Astrocyte (in vitro differentiated cells and primary cell): ENCODE measurements around the gene CD37. TPM values are rescaled to one million over a fixed set of nuclear protein-coding genes. Genes with fewer than 3 reads are reported as not detected.
A peak's percentile ranks its signal among the peaks of the same experiment; 100 is the strongest.
"Not testable (repeated sequence)": the region's sequence is repeated elsewhere in the genome, so short reads cannot be mapped to it uniquely, and the experiment has no call there.

Source experiments
- DNase-seq: peaks from one replicate; pipeline ENCODE4 v3.0.0-alpha.2; 2010; ENCODE audit warnings: low read depth
- FAIRE-seq: peaks from 2 replicates; lab custom pipeline; 2011; peaks lifted over from hg19 to GRCh38; lab: Jason Lieb, UNC
- H2AFZ ChIP-seq: 2 replicates; pipeline ENCODE4 v1.6.0; 2012; ENCODE audit warnings: low read depth, low read length, inconsistent platforms
- H3K27ac ChIP-seq: 2 replicates; pipeline ENCODE4 v1.5.1; 2011; ENCODE audit warnings: low read depth, low read length, inconsistent platforms
- H3K27me3 ChIP-seq: 2 replicates; pipeline ENCODE4 v1.6.0; 2011; ENCODE audit warnings: low read length, inconsistent platforms; ENCODE audit not compliant: insufficient read depth
- H3K36me3 ChIP-seq: 2 replicates; pipeline ENCODE4 v1.5.1; 2011; ENCODE audit warnings: low read length, inconsistent platforms; ENCODE audit not compliant: insufficient read depth
- H3K4me1 ChIP-seq: 2 replicates; pipeline ENCODE4 v1.5.1; 2011; ENCODE audit warnings: low read length, inconsistent platforms; ENCODE audit not compliant: insufficient read depth
- H3K4me2 ChIP-seq: 2 replicates; pipeline ENCODE4 v1.6.0; 2012; ENCODE audit warnings: low read length, inconsistent platforms
- H3K4me3 ChIP-seq: 2 replicates; pipeline ENCODE4 v1.5.1; 2011; ENCODE audit warnings: low read depth, mild to moderate bottlenecking, low read length, inconsistent platforms; ENCODE audit not compliant: insufficient read depth
- H3K79me2 ChIP-seq: 2 replicates; pipeline ENCODE4 v1.6.0; 2012; ENCODE audit warnings: mild to moderate bottlenecking, low read length, inconsistent platforms; ENCODE audit not compliant: insufficient read depth
- H3K9ac ChIP-seq: 2 replicates; pipeline ENCODE4 v1.6.0; 2012; ENCODE audit warnings: mild to moderate bottlenecking, low read length, inconsistent platforms
- H3K9me3 ChIP-seq: 2 replicates; pipeline ENCODE4 v1.5.1; 2012; ENCODE audit warnings: low read depth, mild to moderate bottlenecking, low read length, inconsistent platforms; ENCODE audit not compliant: insufficient read depth
- H4K20me1 ChIP-seq: 2 replicates; pipeline ENCODE4 v1.6.0; 2012; ENCODE audit warnings: low read length, inconsistent platforms; ENCODE audit not compliant: insufficient read depth
- H3K27ac Mint-ChIP-seq: one replicate; pipeline ENCODE4 v1.8.0; 2021; ENCODE audit warnings: mild to moderate bottlenecking, mixed read lengths; ENCODE audit not compliant: unreplicated experiment
- H3K27me3 Mint-ChIP-seq: one replicate; pipeline ENCODE4 v1.8.0; 2021; ENCODE audit warnings: low read depth, mixed read lengths; ENCODE audit not compliant: unreplicated experiment
- H3K36me3 Mint-ChIP-seq: one replicate; pipeline ENCODE4 v1.8.0; 2021; ENCODE audit warnings: low read depth, mixed read lengths; ENCODE audit not compliant: unreplicated experiment
- H3K4me1 Mint-ChIP-seq: one replicate; pipeline ENCODE4 v1.8.0; 2021; ENCODE audit warnings: low read depth, mixed read lengths; ENCODE audit not compliant: unreplicated experiment
- H3K4me3 Mint-ChIP-seq: one replicate; pipeline ENCODE4 v1.8.0; 2021; ENCODE audit warnings: mild to moderate bottlenecking, moderate library complexity, mixed read lengths; ENCODE audit not compliant: unreplicated experiment
- H3K9me3 Mint-ChIP-seq: one replicate; pipeline ENCODE4 v1.8.0; 2021; ENCODE audit warnings: mild to moderate bottlenecking, mixed read lengths; ENCODE audit not compliant: unreplicated experiment
- CTCF ChIP-seq: IDR thresholded peaks from 2 replicates; pipeline ENCODE4 v1.5.1; 2011; ENCODE audit warnings: low read depth, mild to moderate bottlenecking, inconsistent platforms, low read length, moderate library complexity; ENCODE audit not compliant: insufficient read depth
- EZH2 ChIP-seq: IDR thresholded peaks from 2 replicates; pipeline ENCODE4 v1.6.1; 2012; ENCODE audit warnings: mild to moderate bottlenecking, low read length, inconsistent platforms; ENCODE audit not compliant: insufficient read depth
- total RNA-seq: library from RNA; stranded (reverse); gene quantifications from 2 replicates; pipeline ENCODE4 v1.2.1, GENCODE V29; 2021

The CD37 gene
- total RNA-seq, 1 donor from 2014 or later = 0.20 TPM

- no peak overlapping the region for H3K4me3 ChIP-seq
- H3K36me3 ChIP-seq = no peaks in the 10 kb centered on the region
- H3K27me3 ChIP-seq = no peaks in the 10 kb centered on the region
- H3K4me1 ChIP-seq = no peaks in the 10 kb centered on the region
- H3K4me1 Mint-ChIP-seq = no peaks in the 10 kb centered on the region
- H3K9me3 ChIP-seq = no peaks in the 10 kb centered on the region
- TF ChIP-seq EZH2 (no peak), CTCF (no peak)
- H3K9me3 Mint-ChIP-seq = peaks cover 5% of the 10 kb centered on the region
- no peak overlapping the region for H3K27ac ChIP-seq
- H3K4me2 ChIP-seq = no peak overlapping the region
- no peaks in the 10 kb centered on the region for H4K20me1 ChIP-seq
- H3K9ac ChIP-seq = no peak overlapping the region
- H3K4me3 Mint-ChIP-seq = no peak overlapping the region
- FAIRE-seq = no peak
- peak; percentile 36 for DNase-seq
- no peak overlapping the region for H3K27ac Mint-ChIP-seq
- peaks cover 2% of the 10 kb centered on the region for H3K27me3 Mint-ChIP-seq
- no peaks in the 10 kb centered on the region for H3K79me2 ChIP-seq
- H2AFZ ChIP-seq = no peak overlapping the region
- peaks cover under 1% of the 10 kb centered on the region for H3K36me3 Mint-ChIP-seq
Measured at GRCh38 chr19:49297403-49297802, 37.8 kb upstream of the CD37 start.

- not testable (repeated sequence) for H3K79me2 ChIP-seq, H3K9me3 Mint-ChIP-seq, H2AFZ ChIP-seq, H3K36me3 Mint-ChIP-seq, H3K4me2 ChIP-seq, H3K4me1 ChIP-seq, H3K27me3 Mint-ChIP-seq, DNase-seq, H3K4me3 ChIP-seq, H3K27ac Mint-ChIP-seq, H3K27me3 ChIP-seq, H3K4me3 Mint-ChIP-seq, H3K9ac ChIP-seq, H4K20me1 ChIP-seq, H3K36me3 ChIP-seq, H3K4me1 Mint-ChIP-seq, H3K27ac ChIP-seq, H3K9me3 ChIP-seq, FAIRE-seq
Measured at GRCh38 chr19:49298653-49299052, 36.6 kb upstream of the CD37 start.

GRCh38 chr19:49301165-49301865 lies 33.9 kb upstream of the CD37 start:
- H3K36me3 Mint-ChIP-seq = peaks cover 19% of the 10 kb centered on the region
- no peak overlapping the region for H3K4me3 Mint-ChIP-seq
- H3K4me2 ChIP-seq = peak overlapping the region; percentile 79
- H3K9me3 ChIP-seq = no peaks in the 10 kb centered on the region
- peak overlapping the region; percentile 56 for H2AFZ ChIP-seq
- no peak overlapping the region for H3K27ac Mint-ChIP-seq
- H3K36me3 ChIP-seq = no peaks in the 10 kb centered on the region
- H3K4me1 ChIP-seq = no peaks in the 10 kb centered on the region
- no peak overlapping the region for H3K4me3 ChIP-seq
- peak; percentile 79 for TF ChIP-seq CTCF
- TF ChIP-seq EZH2 = no peak
- H3K9me3 Mint-ChIP-seq = peaks cover 12% of the 10 kb centered on the region
- no peak overlapping the region for H3K9ac ChIP-seq
- DNase-seq = peak; percentile 18
- no peaks in the 10 kb centered on the region for H3K27me3 Mint-ChIP-seq
- no peaks in the 10 kb centered on the region for H4K20me1 ChIP-seq
- no peak for FAIRE-seq
- no peaks in the 10 kb centered on the region for H3K27me3 ChIP-seq
- no peak overlapping the region for H3K27ac ChIP-seq
- no peaks in the 10 kb centered on the region for H3K4me1 Mint-ChIP-seq
- no peaks in the 10 kb centered on the region for H3K79me2 ChIP-seq
